ENCODE data around the gene HPRT1.
A peak's percentile ranks its signal among the peaks of the same experiment; 100 is the strongest.
"Not testable (repeated sequence)": the region's sequence is repeated elsewhere in the genome, so short reads cannot be mapped to it uniquely, and the experiment has no call there.

The HPRT1 gene, protein sequence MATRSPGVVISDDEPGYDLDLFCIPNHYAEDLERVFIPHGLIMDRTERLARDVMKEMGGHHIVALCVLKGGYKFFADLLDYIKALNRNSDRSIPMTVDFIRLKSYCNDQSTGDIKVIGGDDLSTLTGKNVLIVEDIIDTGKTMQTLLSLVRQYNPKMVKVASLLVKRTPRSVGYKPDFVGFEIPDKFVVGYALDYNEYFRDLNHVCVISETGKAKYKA

DNA sequence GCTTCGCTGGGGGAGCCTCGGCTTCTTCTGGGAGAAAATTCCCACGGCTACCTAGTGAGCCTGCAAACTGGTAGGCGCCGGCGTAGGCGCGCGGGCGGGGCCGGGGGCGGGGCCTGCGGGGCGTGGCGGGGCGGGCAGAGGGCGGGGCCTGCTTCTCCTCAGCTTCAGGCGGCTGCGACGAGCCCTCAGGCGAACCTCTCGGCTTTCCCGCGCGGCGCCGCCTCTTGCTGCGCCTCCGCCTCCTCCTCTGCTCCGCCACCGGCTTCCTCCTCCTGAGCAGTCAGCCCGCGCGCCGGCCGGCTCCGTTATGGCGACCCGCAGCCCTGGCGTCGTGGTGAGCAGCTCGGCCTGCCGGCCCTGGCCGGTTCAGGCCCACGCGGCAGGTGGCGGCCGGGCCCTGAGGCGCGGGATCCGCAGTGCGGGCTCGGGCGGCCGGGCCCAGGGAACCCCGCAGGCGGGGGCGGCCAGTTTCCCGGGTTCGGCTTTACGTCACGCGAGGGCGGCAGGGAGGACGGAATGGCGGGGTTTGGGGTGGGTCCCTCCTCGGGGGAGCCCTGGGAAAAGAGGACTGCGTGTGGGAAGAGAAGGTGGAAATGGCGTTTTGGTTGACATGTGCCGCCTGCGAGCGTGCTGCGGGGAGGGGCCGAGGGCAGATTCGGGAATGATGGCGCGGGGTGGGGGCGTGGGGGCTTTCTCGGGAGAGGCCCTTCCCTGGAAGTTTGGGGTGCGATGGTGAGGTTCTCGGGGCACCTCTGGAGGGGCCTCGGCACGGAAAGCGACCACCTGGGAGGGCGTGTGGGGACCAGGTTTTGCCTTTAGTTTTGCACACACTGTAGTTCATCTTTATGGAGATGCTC, at the start of gene HPRT1:
TSS of gene HPRT1 (plus strand) at position 161 of the 857 bp plus-strand sequence. CDS start at position 308, 147 bp downstream.
- peak; percentile 85 for DNase-seq

DNA sequence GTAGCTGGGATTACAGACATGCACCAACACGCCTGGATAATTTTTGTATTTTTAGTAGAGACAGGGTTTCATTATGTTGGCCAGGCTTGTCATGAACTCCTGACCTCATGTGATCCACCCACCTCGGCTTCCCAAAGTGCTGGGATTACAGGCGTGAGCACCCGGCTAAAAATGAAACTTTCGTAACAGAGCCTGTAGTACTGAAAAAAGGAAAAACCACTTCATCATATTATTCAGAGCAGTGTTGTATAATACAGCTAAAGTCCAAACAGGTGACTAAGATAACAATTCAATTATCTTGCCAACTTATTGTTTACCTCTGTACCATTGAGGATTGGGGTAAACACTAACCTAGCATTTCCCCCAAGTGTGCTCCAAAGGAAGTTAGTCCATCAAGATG, 43.9 kb upstream of the HPRT1 start:
- no peak for DNase-seq

DNA sequence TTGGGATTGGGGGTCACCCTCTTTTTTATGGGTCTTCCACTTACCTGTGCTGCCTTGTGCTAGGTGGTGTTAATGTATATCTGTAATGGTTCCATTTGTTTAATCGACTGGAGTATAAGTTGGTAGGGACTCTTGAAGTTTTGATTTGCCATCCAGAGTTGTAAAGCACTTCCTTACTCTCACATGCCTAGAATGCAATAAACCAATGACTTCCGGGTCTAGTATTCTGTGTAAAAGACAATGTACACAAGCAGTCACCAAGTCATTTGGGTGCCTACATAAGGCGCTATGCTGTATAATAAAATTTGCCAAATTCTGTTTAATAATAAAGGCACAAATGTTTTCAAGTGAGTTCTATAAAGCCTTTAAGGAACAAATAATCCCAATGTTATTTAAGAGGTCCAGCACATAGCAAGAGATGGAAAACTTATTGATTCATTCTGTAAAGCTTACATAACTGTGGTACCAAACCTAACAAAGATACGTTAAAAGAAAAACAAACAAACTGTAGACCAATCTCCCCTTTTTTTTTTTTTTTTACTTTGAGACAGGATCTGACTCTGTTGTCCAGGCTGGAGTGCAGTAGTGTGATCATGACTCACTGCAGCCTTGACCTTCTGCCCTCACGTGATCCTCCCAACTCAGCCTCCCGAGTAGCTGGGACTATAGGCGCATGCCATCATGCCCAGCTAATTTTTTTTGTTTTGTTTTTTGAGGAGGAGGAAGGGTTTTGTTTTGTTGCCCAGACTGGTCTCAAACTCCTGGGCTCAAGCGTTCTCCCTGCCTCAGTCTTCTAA, 41.5 kb upstream of the HPRT1 start:
- no peak for DNase-seq

DNA sequence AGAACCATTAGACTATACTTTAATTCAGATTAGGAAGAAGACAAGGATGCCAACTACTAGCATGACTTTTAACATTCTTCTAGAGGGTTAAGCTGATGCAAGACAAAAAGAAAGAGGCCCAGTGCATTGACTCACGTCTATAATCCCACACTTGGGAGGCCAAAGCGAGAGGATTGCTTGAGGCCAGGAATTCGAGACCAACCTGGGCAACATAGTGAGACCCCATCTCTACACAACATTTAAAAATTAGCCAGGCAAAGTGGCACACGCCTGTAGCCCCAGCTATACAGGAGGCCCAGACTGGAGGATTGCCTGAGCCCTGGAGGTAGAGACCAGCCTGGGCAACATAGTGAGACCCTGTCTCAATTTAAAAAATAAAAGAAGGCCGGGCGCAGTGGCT, 40.2 kb upstream of the HPRT1 start:
- no peak for DNase-seq

DNA sequence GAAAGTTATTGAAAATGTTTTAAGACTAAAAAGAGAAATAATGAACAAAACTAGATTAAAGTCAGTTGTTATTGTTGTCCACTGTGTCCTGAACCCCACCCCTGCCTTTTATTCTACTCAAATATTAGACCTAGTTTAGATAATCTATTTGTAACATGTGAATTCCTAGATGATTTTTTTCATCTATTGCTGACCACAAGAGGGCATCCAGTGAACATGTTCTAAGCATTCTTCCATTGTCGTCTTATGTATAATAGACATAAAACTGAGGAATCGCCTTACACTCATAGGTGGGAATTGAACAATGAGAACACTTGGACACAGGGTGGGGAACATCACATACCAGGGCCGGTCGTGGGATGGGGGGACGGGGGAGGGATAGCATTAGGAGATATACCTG, 36.4 kb upstream of the HPRT1 start:
- no peak for DNase-seq

DNA sequence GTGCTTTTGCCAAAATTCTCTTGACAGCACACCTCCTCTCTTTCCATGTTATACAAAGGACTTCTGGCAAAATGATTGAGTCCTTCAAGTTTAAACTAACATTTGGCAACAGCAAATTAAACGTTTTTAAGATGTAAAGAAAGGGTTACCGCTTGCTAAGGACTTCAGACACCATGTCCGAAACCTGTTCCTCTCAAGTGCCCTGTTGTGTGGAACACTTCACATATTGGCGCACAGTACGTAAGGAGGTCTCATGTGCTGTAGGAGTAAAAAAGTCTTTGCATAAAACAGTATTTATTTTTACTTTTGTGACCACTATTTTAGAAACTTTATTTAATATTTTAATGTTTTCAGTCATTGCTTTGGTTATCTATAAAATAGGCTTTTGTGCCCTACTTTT, 33.7 kb upstream of the HPRT1 start:
- no peak for DNase-seq

DNA sequence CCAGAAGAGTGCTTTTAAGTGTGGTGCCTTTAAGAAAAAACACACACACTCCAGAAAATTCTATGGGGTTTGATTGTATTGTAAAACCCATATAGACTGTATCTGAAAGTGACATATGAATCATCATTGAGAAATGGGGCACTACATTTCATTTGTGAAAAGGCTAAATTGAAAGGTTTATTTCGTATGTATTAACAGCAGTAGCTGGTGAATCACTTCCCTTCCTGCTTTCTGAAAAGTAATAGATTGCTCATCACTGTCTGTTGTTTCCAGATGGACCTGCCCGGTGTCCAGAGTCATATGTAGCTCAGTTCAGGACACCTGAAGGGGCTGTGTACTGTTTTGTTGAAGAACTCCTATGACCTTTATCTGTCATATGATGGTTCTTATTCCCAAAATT, 28.1 kb upstream of the HPRT1 start:
- DNase-seq = peak; percentile 60

DNA sequence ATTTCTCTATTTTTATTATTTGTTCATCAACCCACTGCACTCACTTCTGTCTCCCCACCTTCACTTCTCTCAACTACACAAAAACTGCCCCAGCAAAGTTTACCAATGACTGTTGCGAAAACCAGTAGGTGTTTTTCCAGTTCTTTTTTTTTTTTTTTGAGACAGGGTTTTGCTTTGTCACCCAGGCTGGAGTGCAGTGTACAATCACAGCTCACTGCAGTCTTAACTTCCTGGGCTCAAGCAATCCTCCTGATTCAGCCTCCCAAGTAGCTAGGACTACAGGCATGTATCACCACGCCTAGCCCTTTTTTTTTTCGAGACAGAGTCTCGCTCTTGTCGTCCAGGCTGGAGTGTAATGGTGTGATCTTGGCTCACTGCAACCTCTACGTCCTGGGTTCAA, 24.1 kb upstream of the HPRT1 start:
- DNase-seq = no peak

DNA sequence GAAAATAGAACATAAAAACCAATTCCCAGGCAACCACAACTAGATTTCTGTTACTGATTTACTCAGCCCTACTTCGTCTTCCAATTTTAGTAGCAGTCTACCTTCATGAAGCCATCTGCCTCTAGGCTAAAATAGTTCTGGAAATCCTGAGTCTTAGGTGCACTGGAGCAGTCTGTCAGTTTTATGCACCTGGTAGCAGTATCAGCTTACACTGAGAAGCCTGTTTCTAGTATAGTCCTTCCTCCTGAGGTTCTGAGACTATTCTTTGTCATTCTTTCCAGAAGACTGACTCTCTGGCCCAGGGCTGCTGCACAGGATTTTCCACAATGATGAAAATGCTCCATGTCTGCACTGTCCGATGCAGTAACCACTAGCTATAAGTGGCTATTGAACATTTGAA, 16.9 kb upstream of the HPRT1 start:
- DNase-seq = no peak

DNA sequence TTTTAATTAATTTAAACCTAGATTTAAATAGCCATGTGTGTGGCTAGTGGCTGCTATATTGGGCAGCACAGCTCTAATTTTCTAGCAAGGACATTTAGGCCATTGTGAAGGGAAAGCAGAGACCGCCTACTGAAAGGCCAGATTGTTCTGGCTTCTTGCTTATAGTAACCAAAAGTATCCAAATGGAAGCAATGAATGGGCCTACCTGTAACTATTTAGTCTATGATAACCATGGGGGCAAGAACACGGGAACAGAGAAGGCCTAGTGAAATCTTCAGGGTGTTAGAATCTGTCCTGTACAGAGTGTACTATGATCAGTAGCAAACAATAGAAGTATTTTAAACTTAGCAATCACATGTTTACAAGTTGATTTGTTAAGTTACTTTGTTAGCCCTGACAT, 16.5 kb upstream of the HPRT1 start:
- no peak for DNase-seq

DNA sequence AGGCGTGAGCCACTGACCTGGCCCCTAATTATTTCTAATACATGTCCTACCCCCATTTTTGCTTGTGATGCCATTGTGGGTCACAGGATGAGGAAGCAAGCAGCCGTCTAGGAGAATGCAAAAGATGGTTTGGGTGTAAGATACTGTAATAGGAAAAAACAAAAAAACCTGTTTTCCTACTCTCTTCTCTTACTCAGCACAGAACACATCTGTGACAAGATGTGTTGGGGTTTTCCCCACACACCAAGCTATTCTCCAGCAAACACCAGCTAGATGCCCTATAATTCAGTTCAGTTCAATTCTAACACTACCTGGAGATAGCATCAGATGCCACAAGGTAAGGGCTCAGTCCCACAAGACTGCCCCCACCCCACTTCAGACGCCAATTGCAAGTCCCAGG, 15.3 kb upstream of the HPRT1 start:
- no peak for DNase-seq

DNA sequence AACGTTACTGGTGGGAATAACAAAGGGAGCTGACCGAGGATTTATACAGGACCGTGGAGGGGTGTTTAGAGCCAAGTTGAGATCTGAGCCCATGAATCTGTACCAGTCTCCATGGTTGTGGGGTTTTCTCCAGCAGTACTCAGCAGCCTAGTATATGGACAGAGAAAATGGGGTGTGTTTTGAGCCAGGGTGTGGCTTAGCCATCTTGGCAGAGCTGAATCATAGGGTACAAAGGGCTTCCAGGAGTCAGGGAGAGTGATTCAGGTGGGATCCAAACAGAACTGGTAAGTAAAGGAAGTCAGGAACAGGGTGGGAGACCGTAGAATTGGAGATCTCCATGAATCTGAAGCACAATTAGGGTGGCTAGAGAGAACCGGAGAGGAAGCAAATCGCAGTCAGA, 7.4 kb upstream of the HPRT1 start:
- no peak for DNase-seq

DNA sequence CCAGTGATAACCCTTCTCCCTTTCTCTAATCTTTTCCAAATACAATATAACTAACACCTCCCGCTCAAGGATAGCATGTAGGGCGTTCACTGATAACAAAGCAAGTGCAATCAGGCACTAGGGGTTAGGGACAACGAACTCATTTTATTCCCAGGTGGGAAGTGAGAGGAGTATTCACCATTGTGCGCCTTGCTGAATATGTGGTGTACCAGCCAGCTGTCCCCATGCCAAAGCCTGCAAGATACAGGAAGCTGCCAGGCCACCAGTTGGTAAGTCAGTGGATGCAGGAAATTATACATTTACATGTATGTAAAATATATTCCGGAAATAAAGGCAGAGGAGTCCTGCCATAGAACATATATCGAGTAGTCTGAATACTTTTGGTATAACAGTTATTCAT, 6.3 kb upstream of the HPRT1 start:
- no peak for DNase-seq

DNA sequence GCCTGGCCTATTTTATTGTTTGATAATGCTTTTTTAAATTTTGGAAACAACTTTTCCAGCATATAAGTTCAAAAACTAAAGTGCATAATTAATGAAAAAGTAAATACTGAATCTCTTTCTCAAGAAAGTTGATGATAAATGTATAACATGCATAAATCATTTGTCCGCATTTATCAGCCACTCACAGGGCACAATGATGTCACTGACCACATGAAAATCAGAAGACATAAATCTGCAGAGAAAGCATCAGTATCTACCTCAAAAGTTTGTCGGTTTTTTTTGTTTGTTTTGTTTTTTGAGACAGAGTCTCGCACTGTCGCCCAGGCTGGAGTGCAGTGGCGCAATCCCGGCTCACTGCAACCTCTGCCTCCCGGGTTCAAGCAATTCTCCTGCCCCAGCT, 5.5 kb upstream of the HPRT1 start:
- DNase-seq = no peak

DNA sequence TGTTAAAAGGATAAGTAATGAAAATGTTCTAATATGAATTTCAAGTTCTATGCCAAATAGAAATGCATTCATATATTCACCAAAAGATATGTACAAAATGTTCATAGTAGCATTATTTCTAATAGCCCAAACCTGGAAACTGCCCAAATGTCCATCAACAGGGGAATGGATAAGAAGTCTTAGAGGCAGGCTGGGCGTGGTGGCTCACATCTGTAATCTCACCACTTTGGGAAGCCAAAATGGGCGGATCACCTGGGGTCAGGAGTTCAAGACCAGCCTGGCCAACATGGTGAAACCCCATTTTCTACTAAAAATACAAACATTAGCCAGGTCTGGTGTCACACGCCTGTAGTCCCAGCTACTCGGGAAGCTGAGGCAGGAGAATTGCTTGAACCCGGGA, 2.3 kb upstream of the HPRT1 start:
- DNase-seq = no peak

DNA sequence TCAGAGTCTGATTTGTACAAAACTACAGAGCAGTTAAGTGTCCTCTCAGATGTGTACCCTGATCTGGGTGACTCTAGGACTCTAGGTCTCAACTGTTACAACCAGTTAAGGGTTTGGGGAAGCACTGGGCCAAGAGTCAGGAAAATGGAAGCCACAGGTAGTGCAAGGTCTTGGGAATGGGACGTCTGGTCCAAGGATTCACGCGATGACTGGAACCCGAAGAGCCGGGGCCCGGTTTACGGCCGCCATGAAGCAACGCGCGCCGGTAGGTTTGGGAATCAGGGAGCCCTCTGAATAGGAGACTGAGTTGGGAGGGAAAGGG, 321 bp upstream of the HPRT1 start:
- no peak for DNase-seq

DNA sequence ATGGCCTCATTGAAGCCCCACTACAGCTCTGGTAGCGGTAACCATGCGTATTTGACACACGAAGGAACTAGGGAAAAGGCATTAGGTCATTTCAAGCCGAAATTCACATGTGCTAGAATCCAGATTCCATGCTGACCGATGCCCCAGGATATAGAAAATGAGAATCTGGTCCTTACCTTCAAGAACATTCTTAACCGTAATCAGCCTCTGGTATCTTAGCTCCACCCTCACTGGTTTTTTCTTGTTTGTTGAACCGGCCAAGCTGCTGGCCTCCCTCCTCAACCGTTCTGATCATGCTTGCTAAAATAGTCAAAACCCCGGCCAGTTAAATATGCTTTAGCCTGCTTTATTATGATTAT, 876 bp downstream of the HPRT1 start:
- peak; percentile 21 for DNase-seq

DNA sequence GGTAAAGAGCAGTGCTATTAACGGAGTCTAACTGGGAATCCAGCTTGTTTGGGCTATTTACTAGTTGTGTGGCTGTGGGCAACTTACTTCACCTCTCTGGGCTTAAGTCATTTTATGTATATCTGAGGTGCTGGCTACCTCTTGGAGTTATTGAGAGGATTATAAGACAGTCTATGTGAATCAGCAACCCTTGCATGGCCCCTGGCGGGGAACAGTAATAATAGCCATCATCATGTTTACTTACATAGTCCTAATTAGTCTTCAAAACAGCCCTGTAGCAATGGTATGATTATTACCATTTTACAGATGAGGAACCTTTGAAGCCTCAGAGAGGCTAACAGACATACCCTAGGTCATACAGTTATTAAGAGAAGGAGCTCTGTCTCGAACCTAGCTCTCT, 1.5 kb downstream of the HPRT1 start:
- DNase-seq = no peak

DNA sequence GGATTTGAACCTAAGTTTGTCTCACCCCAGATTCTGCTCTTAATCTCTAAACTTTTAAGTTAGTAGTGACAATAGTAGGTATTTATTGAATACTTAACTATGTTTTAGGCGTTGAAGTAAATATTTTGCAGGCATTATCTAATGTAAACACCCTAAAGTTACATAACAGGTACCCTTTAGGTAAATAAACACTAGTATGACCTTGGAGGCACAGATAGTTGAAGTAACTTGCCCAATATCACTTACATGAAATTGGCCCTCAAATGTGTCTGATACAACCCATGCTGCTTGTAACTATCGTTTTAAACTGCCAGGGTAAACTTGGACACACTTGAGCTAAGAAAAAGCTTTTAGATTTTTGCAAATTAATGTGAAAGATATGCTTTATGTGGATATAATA, 3.0 kb downstream of the HPRT1 start:
- no peak for DNase-seq

DNA sequence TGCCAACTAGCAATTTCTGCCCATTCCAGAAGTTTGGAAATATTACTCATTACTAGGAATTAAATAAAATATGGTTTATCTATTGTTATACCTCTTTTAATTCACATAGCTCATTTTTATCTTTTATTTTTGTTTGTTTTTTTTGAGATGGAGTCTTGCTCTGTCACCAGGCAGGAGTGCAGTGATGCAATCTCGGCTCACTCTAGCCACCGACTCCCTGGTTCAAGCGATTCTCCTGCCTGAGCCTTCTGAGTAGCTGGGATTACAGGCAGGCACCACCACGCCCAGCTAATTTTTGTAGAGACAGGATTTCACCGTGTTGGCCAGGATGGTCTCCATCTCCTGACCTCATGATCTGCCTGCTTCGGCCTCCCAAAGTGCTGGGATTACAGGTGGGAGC, 4.5 kb downstream of the HPRT1 start:
- not testable (repeated sequence) for DNase-seq

DNA sequence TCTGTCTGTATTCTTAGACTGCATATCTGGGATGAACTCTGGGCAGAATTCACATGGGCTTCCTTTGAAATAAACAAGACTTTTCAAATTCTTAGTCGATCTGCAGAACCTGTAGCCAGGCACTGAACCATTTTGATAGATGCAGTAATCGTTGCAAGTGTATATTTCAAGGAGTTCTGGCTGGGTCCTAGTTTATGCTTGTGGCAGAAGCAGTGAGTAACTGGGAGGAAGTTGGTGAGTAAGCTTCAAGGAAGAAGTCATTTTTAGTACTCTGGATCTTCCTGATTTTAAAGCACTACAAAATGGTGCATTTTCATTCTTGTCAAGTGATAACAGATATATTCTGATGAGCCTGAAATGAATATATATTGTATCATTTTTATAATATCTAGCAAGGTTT, 9.5 kb downstream of the HPRT1 start:
- DNase-seq = peak; percentile 13

DNA sequence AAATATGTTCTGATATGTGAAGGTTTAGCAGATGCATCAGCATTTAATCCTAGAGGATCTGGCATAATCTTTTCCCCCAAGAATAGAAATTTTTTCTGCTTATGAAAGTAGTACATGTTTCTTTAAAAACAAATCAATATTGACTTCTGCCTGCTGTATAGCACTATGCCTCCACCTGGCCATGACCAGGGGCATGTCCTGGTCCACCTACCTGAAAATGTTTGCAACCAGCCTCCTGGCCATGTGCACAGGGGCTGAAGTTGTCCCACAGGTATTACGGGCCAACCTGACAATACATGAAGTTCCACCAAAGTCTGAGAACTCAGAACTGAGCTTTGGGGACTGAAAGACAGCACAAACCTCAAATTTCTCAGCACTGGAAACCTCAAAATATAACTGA, 10.0 kb downstream of the HPRT1 start:
- DNase-seq = no peak

DNA sequence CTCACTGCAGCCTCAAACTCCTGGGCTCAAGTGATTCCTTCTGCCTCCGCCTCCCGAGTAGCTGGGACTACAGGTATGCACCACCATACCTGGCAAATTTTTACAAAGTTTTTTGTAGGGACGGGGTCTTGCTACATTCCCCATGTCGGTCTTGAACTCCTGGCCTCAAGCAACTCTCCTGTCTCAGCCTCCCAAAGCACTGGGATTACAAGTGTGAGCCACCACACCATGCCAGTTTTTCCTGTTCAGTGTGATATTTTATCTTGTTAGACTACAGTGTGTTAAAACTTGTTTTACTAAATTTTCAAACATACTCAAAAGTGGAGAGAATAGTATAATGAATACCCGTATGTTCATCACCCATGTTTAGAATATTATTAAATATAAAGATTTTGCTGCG, 12.1 kb downstream of the HPRT1 start:
- DNase-seq = no peak

DNA sequence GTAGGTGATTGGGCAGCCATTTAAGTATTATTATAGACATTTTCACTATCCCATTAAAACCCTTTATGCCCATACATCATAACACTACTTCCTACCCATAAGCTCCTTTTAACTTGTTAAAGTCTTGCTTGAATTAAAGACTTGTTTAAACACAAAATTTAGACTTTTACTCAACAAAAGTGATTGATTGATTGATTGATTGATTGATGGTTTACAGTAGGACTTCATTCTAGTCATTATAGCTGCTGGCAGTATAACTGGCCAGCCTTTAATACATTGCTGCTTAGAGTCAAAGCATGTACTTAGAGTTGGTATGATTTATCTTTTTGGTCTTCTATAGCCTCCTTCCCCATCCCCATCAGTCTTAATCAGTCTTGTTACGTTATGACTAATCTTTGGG, 16.3 kb downstream of the HPRT1 start:
- no peak for DNase-seq
